Liver (tissue), 3 donors: ENCODE results near the gene KLF15.

ENCODE experiments used
- FOXA1 ChIP-seq: IDR thresholded peaks from 2 replicates; pipeline ENCODE4 v1.6.1; 2016; ENCODE audit warnings: antibody characterized with exemption
- JUND ChIP-seq, 2 donors: IDR thresholded peaks; 2 replicates each; pipeline ENCODE4 v1.6.1; 2016; ENCODE audit warnings: antibody characterized with exemption in 2 of 2
- TF ChIP-seq, protein P1 (sequence below): fragments of 150-350 bp; IDR thresholded peaks from 2 replicates; pipeline ENCODE4 v1.5.1; 2017; ENCODE audit warnings: improper control_type of control experiment, low read depth, low read length; ENCODE audit not compliant: missing input control
- TF ChIP-seq, protein P2 (sequence below): IDR thresholded peaks from 2 replicates; pipeline ENCODE4 v1.6.1; 2016; ENCODE audit warnings: antibody characterized with exemption
- donor health status: healthy.
- donor health status: healthy.

DNA sequence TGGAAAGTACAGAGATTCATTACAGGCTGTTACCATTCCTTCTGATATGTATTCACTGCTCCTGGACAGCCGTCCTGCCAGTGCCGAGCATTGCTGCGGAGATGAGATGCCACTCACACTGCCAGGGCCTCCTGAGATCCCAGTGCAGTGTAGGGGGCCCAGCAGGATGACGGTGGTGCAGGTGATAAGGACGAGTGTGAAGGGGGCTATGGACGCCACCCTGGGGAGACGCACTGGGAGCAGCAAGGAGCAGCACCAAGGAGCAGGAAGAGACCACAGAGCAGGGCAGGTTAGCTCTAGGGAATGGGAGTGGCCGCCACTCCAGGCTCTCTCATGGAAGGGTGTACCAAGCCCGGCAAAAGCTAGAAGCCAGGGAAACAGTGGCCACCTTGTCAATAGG lies 4.0 kb upstream of the KLF15 start:
- TF ChIP-seq FOXA1 = no peak
- TF ChIP-seq, protein P1, sequence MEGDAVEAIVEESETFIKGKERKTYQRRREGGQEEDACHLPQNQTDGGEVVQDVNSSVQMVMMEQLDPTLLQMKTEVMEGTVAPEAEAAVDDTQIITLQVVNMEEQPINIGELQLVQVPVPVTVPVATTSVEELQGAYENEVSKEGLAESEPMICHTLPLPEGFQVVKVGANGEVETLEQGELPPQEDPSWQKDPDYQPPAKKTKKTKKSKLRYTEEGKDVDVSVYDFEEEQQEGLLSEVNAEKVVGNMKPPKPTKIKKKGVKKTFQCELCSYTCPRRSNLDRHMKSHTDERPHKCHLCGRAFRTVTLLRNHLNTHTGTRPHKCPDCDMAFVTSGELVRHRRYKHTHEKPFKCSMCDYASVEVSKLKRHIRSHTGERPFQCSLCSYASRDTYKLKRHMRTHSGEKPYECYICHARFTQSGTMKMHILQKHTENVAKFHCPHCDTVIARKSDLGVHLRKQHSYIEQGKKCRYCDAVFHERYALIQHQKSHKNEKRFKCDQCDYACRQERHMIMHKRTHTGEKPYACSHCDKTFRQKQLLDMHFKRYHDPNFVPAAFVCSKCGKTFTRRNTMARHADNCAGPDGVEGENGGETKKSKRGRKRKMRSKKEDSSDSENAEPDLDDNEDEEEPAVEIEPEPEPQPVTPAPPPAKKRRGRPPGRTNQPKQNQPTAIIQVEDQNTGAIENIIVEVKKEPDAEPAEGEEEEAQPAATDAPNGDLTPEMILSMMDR = no peak
- TF ChIP-seq, protein P2, sequence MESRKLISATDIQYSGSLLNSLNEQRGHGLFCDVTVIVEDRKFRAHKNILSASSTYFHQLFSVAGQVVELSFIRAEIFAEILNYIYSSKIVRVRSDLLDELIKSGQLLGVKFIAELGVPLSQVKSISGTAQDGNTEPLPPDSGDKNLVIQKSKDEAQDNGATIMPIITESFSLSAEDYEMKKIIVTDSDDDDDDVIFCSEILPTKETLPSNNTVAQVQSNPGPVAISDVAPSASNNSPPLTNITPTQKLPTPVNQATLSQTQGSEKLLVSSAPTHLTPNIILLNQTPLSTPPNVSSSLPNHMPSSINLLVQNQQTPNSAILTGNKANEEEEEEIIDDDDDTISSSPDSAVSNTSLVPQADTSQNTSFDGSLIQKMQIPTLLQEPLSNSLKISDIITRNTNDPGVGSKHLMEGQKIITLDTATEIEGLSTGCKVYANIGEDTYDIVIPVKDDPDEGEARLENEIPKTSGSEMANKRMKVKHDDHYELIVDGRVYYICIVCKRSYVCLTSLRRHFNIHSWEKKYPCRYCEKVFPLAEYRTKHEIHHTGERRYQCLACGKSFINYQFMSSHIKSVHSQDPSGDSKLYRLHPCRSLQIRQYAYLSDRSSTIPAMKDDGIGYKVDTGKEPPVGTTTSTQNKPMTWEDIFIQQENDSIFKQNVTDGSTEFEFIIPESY = no peak
- TF ChIP-seq JUND (IDR thresholded peaks at IDR 0.05) = no peak
